GM19468 (cell line): ENCODE data around the gene SPRR5.

Source experiments
- ATAC-seq: cut with Tn5 transposase; IDR thresholded peaks from one replicate; pipeline ENCODE4 v1.9.1; 2021; ENCODE audit warnings: mild to moderate bottlenecking, moderate library complexity, moderate number of reproducible peaks; ENCODE audit not compliant: unreplicated experiment; ENCODE audit errors: extremely low read depth

SPRR5 gene

GRCh38 chr1:152977614-152978013 is 30.6 kb downstream of the SPRR5 start:
- ATAC-seq, result no peak

GRCh38 chr1:152980676-152981075 is 33.7 kb downstream of the SPRR5 start:
- ATAC-seq, result no peak

DNA sequence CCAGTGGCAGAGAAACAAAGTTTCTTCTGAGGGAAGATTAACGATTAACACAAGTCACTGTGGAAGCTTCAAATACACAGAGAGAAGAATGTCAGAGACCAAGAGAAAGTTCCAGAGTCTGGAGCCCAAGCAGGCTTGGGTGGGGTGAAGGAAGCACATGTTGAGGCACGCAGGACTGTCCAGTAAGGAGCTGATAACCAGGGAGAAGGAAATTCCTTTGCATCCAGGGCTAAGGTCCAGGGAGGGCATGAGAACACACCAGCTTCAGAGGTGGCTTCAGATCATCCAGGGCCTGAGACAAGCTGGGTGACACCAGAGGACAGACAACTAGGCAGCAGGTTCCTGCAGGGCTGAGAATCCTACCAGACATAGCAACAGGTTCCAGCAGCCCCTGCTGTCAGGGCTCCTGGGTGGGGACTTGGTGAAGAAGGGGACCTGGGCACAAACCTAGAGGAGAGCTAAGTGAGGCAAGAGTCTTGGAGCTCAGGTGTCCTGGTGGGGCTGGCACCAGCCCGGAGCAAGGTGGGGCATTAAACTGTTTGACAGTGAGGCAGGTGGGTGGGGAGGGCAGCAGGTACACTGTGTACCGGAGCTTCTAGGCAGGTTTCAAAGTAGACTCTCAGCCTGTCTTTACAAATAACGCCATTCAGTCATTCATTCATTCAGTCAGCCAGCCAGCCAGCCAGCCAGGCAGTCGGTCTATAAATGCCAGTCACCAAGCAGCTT is 34.3 kb downstream of the SPRR5 start:
- ATAC-seq, result no peak

DNA sequence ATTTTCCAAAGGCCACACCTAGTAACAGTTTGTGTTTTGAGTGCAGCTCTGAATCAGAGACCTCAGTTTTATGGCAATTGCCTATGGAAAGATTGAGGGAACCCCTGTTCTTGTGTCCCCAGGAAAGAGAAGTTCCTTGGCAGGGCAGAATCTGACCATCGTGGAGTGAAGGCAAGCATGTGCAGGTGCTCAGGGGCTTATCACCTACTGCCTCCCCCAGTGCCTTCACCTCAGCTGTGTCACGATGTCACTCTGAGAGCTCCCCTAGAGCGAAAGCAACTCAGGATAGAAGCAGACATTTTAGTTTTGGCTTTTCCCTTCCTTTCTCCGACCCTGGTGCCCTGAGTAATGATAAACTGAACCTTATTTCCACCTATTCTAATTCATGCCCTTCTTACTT is 35.1 kb downstream of the SPRR5 start:
- ATAC-seq, result no peak

DNA sequence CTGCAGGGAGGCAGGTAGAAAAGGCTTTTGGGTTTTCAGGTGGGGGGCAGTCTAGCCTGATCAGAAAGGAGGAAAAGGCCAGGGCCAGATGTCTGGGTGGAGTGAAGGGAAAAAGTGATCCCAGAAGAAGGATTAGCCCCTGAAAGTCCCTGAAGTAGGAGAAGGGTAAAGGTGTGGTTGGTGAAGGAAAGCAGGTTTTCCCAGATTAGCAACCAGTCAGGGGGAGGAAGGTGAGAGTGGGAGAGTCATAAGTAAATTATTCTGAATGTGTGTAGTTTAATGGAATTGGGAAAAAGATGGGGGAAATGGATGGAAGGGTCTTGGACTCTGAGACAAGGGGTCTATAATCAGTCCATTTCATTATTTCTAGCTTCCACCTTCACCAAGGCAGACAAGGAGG is 36.2 kb downstream of the SPRR5 start:
- no peak for ATAC-seq

DNA sequence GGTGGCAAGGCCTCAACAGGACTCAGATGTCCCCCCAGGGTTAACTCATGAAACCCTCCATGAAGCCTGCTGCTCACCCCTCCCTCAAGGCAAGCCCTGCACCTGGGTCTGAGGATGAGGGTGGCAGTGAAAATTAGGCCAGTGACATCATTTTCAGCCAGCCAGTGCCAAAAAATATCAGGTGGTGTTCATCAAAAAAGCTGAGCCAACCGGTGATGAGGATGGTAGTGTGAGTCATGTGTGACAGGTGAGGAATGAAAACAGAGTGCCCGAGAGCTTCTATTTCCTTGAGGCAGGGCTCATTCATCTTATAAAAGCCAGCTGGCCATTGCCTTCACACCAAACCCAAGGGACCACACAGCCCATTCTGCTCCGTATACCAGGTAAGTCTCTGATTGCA is 36.7 kb downstream of the SPRR5 start, which contains the start of gene SPRR1A:
Gene SPRR1A (plus strand): TSS at position 339 of the 400 bp plus-strand sequence. CDS start 1,150 bp downstream, outside the sequence.
- ATAC-seq, result no peak

- ATAC-seq, result no peak
Measured at GRCh38 chr1:152986578-152986977, 39.6 kb downstream of the SPRR5 start.

- no peak for ATAC-seq
Measured at GRCh38 chr1:152993186-152993585, 46.2 kb downstream of the SPRR5 start.

DNA sequence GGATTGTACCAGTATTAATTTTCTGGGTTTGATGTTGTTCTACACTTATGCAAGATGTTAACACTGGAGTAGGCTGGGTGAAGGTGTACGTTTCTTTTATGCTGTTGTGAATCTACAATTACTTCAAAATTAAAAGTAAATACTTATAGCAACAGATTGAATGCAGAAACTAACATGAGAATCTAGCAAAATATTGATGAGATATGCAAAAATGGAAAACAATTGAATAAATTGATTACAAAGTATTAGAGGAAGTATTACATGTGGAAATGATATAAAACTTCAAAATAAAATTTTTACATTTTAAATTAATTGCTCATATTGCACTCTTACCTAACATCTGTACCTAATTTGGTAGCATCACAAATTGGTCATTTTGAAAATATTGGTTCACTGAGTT is 48.8 kb downstream of the SPRR5 start:
- ATAC-seq, result no peak

- no peak for ATAC-seq
Measured at GRCh38 chr1:152996633-152997400, 49.8 kb downstream of the SPRR5 start.

DNA sequence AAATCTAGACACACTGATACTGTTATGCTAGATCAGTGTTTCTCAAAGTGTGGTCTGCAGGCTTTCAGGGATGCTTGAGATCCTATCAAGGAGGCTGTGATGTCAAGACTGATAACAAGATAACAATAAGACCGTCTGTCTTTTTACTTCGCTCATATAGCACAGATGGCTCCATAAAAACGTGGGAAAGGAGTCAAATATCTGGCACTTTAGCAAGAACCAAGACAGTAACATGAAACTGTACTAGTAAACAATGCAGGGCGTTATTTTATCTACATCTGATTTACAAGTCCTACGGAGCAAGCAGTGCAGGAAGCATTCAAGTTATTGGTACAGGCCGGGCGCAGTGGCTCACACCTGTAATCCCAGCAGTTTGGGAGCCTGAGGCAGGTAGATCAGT is 50.9 kb downstream of the SPRR5 start:
- no peak for ATAC-seq

- no peak for ATAC-seq
Measured at GRCh38 chr1:152998476-152998875, 51.5 kb downstream of the SPRR5 start.
